ENCODE results near the gene TAL2.
A peak's percentile ranks its signal among the peaks of the same experiment; 100 is the strongest.

DNA sequence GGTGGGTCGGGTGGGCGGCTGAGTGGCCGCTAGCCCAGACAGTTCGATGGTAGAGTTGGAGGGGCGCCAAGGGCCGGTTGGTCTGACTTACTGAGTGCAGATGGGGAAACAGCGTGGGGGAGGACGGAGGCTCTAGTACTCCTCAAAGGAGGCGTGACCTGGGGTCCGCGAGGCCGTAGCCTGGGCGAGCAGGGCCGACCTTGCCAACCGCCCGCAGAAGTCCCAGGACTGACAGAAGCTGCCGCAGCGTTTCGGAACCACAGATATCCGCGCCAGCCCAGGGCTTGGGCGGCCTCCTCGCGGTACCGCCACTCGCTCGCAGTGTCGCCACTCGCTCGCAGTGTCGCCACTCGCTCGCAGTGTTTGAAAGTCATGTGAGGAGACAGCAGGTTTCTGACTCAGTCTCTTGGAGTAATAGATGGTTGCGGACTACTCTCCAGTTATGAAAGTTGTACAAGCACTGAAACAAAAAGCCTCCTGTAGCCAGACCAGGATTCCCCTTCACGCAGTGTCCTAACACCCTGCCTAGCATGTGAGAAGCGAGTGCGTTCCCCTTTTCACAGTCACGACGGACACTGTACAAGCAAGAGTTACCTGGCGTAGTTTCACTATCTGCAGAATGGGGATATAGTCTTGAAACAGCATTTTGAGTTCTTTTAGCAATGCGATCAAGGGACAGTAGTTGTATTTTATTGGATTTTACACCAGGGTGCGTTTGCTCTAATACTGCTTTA, 32.8 kb downstream of the TAL2 start:
- TF ChIP-seq, protein P1, sequence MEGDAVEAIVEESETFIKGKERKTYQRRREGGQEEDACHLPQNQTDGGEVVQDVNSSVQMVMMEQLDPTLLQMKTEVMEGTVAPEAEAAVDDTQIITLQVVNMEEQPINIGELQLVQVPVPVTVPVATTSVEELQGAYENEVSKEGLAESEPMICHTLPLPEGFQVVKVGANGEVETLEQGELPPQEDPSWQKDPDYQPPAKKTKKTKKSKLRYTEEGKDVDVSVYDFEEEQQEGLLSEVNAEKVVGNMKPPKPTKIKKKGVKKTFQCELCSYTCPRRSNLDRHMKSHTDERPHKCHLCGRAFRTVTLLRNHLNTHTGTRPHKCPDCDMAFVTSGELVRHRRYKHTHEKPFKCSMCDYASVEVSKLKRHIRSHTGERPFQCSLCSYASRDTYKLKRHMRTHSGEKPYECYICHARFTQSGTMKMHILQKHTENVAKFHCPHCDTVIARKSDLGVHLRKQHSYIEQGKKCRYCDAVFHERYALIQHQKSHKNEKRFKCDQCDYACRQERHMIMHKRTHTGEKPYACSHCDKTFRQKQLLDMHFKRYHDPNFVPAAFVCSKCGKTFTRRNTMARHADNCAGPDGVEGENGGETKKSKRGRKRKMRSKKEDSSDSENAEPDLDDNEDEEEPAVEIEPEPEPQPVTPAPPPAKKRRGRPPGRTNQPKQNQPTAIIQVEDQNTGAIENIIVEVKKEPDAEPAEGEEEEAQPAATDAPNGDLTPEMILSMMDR (IDR thresholded peaks at IDR 0.05; ENCODE audit: low read depth, low read length), result no peak
- no peak for TF ChIP-seq POLR2A (IDR thresholded peaks at IDR 0.05; ENCODE audit: extremely low read depth, insufficient read length)
- TF ChIP-seq, protein P2, sequence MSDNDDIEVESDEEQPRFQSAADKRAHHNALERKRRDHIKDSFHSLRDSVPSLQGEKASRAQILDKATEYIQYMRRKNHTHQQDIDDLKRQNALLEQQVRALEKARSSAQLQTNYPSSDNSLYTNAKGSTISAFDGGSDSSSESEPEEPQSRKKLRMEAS (IDR thresholded peaks at IDR 0.05; ENCODE audit: low read depth, low read length), result peak; percentile 72
- peak; percentile 5; the same call in 1 of the 2 replicates for TF ChIP-seq MYC (IDR thresholded peaks at IDR 0.05; ENCODE audit: low read depth, low read length)
